OCI-LY3 (cell line): ENCODE data around the gene PCSK2.

Experiments
- EZH2phosphoT487 ChIP-seq: fragments of 200-600 bp; shearing (Covaris generic); IDR thresholded peaks from 2 replicates; pipeline ENCODE4 v1.6.1; 2018; ENCODE audit warnings: antibody characterized with exemption, mixed run types, low read depth
- TF ChIP-seq, protein P1 (sequence below): fragments of 200-600, 300-600 bp; sonication (generic); IDR thresholded peaks from 2 replicates; pipeline ENCODE4 v1.5.1; 2014; ENCODE audit warnings: antibody characterized with exemption, low read length, low read depth

DNA sequence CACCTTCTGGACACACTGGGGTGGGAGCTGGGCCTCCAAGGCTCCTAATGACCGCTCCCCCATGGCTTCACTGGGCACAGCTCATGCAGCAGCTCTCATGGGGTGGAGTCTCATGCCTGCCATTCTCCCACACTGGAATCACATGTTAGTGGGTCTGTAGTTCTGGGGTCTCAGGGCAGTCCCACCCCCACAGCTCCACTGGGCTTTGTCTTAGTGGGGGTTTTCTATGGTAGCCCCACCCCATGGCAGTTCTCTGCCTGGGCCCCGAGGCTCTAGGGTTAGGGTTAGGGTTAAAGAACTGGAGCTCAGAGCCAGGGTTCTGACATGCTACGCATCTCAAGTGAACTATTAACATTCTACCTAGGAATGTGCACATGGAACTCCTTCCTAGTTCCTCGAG is 139.0 kb downstream of the PCSK2 start:
- TF ChIP-seq, protein P1, sequence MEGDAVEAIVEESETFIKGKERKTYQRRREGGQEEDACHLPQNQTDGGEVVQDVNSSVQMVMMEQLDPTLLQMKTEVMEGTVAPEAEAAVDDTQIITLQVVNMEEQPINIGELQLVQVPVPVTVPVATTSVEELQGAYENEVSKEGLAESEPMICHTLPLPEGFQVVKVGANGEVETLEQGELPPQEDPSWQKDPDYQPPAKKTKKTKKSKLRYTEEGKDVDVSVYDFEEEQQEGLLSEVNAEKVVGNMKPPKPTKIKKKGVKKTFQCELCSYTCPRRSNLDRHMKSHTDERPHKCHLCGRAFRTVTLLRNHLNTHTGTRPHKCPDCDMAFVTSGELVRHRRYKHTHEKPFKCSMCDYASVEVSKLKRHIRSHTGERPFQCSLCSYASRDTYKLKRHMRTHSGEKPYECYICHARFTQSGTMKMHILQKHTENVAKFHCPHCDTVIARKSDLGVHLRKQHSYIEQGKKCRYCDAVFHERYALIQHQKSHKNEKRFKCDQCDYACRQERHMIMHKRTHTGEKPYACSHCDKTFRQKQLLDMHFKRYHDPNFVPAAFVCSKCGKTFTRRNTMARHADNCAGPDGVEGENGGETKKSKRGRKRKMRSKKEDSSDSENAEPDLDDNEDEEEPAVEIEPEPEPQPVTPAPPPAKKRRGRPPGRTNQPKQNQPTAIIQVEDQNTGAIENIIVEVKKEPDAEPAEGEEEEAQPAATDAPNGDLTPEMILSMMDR: no peak
- no peak for TF ChIP-seq EZH2phosphoT487
